Smooth muscle cell (in vitro differentiated cells): ENCODE measurements around the gene MOV10L1. TPM values are rescaled to one million over a fixed set of nuclear protein-coding genes. Genes with fewer than 3 reads are reported as not detected.

ENCODE experiments used
- DNase-seq: peaks from one replicate; lab custom pipeline; 2025; ENCODE audit not compliant: unreplicated experiment; lab: John Stamatoyannopoulos, UW
- H2AFZ ChIP-seq: fragments of 200-600 bp; sonication (generic); 2 replicates; pipeline ENCODE4 v1.6.0; 2016; ENCODE audit warnings: antibody characterized with exemption, low read depth, mild to moderate bottlenecking
- H3F3A ChIP-seq: fragments of 200-600 bp; sonication (generic); 2 replicates; pipeline ENCODE4 v1.6.0; 2017; ENCODE audit warnings: antibody characterized with exemption, low read depth
- H3K27ac ChIP-seq: fragments of 200-600 bp; sonication (generic); 2 replicates; pipeline ENCODE4 v1.5.1; 2016; ENCODE audit warnings: low read depth, mild to moderate bottlenecking
- H3K27me3 ChIP-seq: fragments of 200-600 bp; sonication (generic); 2 replicates; pipeline ENCODE4 v1.6.1; 2016; ENCODE audit warnings: low read depth, mild to moderate bottlenecking
- H3K36me3 ChIP-seq: fragments of 200-600 bp; sonication (generic); 2 replicates; pipeline ENCODE4 v1.5.1; 2016; ENCODE audit warnings: low read depth
- H3K4me1 ChIP-seq: fragments of 200-600 bp; sonication (generic); 2 replicates; pipeline ENCODE4 v1.5.1; 2016; ENCODE audit warnings: low read depth
- H3K4me2 ChIP-seq: fragments of 200-600 bp; sonication (generic); 2 replicates; pipeline ENCODE4 v1.6.0; 2016; ENCODE audit warnings: mild to moderate bottlenecking
- H3K4me3 ChIP-seq: fragments of 200-600 bp; sonication (generic); 2 replicates; pipeline ENCODE4 v1.5.1; 2016; ENCODE audit warnings: mild to moderate bottlenecking
- H3K79me2 ChIP-seq: fragments of 200-600 bp; sonication (generic); 2 replicates; pipeline ENCODE4 v1.6.0; 2016; ENCODE audit warnings: low read depth, mild to moderate bottlenecking
- H3K9ac ChIP-seq: fragments of 200-600 bp; sonication (generic); 2 replicates; pipeline ENCODE4 v1.6.0; 2016; ENCODE audit warnings: low read depth
- H3K9me3 ChIP-seq: fragments of 200-600 bp; sonication (generic); replicated peaks from 2 replicates; pipeline ENCODE4 v1.5.1; 2016; ENCODE audit warnings: low read depth
- H4K20me1 ChIP-seq: fragments of 200-600 bp; sonication (generic); 2 replicates; pipeline ENCODE4 v1.6.0; 2016; ENCODE audit warnings: low read depth
- WGBS: methylation state at CpG from one replicate; pipeline ENCODE4 v1.1.7; 2016; ENCODE audit warnings: low lambda C conversion rate; 5-methylcytosine and 5-hydroxymethylcytosine counted together
- polyA plus RNA-seq: library from polyadenylated mRNA; unstranded; fragments of >200 nt; fragmentation: Nextera tagmentation; extraction: Ambion mirVana; gene quantifications from 2 replicates; pipeline ENCODE4 v1.2.1, GENCODE V29; 2016
- total RNA-seq: library from RNA; depleted of rRNA; stranded (reverse); fragments of >200 nt; gene quantifications from 2 replicates; pipeline ENCODE4 v1.2.3, GENCODE V29; 2014
- TF ChIP-seq, protein P1 (sequence below): fragments of 200-600 bp; sonication (generic); IDR thresholded peaks from 2 replicates; pipeline ENCODE4 v1.5.1; 2017; ENCODE audit warnings: borderline replicate concordance, mild to moderate bottlenecking, antibody characterized with exemption; ENCODE audit not compliant: insufficient read depth, poor library complexity, severe bottlenecking

Gene MOV10L1
- total and polyA plus RNA-seq, 2 experiments from 2014 or later, result 0.10 to 0.85 TPM

- TF ChIP-seq, protein P1, sequence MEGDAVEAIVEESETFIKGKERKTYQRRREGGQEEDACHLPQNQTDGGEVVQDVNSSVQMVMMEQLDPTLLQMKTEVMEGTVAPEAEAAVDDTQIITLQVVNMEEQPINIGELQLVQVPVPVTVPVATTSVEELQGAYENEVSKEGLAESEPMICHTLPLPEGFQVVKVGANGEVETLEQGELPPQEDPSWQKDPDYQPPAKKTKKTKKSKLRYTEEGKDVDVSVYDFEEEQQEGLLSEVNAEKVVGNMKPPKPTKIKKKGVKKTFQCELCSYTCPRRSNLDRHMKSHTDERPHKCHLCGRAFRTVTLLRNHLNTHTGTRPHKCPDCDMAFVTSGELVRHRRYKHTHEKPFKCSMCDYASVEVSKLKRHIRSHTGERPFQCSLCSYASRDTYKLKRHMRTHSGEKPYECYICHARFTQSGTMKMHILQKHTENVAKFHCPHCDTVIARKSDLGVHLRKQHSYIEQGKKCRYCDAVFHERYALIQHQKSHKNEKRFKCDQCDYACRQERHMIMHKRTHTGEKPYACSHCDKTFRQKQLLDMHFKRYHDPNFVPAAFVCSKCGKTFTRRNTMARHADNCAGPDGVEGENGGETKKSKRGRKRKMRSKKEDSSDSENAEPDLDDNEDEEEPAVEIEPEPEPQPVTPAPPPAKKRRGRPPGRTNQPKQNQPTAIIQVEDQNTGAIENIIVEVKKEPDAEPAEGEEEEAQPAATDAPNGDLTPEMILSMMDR, result no peak
- Histone ChIP-seq H3K4me3 (no peak overlapping the region), H2AFZ (peak overlapping the region; percentile 79), H3K4me1 (peaks cover 16% of the 10 kb centered on the region), H3K27ac (peak overlapping the region; percentile 92), H3K9me3 (no peaks in the 10 kb centered on the region), H3K27me3 (no peaks in the 10 kb centered on the region), H4K20me1 (no peaks in the 10 kb centered on the region), H3K4me2 (peak overlapping the region; percentile 55), H3K9ac (peak overlapping the region; percentile 57), H3F3A (no peaks in the 10 kb centered on the region), H3K79me2 (no peaks in the 10 kb centered on the region), H3K36me3 (no peaks in the 10 kb centered on the region)
- no peak for DNase-seq
- 66% methylated on average over 24 of the region's 28 CpGs for WGBS
Observed at GRCh38 chr22:50112151-50113118, 22.6 kb downstream of the MOV10L1 start.

DNA sequence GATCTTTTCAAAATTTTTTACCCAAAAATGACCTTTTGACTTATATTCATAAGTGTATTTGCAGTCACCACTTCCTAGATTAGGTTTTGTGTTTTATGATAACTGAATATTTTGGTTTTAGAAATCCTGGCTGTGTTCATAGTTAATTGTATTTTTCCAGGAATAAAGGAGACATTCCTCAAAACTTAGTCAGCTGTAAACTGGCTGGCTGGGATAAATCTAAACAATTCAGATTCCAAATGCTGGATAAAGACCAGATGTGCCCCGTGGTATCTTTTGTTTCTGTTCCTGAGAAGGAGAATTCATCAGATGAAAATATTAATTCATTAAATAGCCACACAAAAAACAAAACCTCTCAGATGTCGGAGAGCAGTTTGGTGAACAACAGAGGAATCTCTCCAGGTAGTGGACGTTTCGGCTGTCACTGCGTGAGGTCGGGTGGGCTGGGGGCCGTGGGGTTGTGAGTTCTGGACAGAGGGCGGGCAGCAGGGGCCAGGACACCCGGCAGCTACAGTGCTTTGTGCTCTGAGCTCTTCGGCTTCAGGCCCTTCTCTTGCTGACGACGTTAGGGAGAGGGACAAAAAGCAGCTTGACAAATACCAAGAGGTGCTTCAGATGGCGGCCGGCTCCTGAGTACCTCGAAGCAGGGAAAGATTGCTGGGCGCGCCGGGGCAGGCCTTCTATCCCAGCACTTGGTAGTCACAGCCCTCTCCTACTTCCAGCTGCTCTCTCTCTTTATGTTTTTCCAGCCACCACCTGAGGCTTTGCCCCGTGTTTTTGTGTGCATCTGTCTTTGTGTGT lies 24.6 kb downstream of the MOV10L1 start:
- peaks cover 1% of the 10 kb centered on the region for H3F3A ChIP-seq
- H3K79me2 ChIP-seq, result no peaks in the 10 kb centered on the region
- DNase-seq, result no peak
- peaks cover 16% of the 10 kb centered on the region for H3K4me1 ChIP-seq
- no peaks in the 10 kb centered on the region for H3K9me3 ChIP-seq
- TF ChIP-seq, protein P1, result no peak
- peak overlapping the region; percentile 61 for H2AFZ ChIP-seq
- H4K20me1 ChIP-seq, result no peaks in the 10 kb centered on the region
- WGBS, result 52% methylated on average over 19 of the region's 19 CpGs
- peak overlapping the region; percentile 30 for H3K4me3 ChIP-seq
- H3K27me3 ChIP-seq, result no peaks in the 10 kb centered on the region
- H3K4me2 ChIP-seq, result peak overlapping the region; percentile 77
- no peaks in the 10 kb centered on the region for H3K36me3 ChIP-seq
- H3K27ac ChIP-seq, result peak overlapping the region; percentile 92
- peak overlapping the region; percentile 78 for H3K9ac ChIP-seq

DNA sequence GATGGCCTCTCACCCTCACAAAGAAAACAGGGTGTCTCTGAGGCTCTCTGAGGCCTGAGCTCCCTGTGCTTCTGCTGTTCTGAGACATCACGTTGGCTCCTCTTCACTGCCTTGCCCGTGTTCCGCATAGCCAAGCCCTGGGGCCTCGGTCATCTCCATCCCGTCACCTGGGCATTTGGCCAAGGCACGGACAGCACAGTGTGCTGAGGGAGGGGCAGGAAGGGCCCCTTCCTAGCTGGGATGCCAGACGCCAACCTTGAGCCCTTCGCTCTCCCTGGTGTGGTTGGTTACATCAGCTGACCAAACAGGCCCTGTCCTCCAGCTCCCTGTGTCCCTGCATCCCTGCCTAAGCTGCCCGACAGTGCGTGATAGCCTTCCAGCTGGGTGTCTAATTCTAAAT lies 25.9 kb downstream of the MOV10L1 start:
- DNase-seq, result no peak
- no peak overlapping the region for H2AFZ ChIP-seq
- 79% methylated on average over 10 of the region's 10 CpGs for WGBS
- H3K4me3 ChIP-seq, result no peak overlapping the region
- H3K9me3 ChIP-seq, result no peaks in the 10 kb centered on the region
- TF ChIP-seq, protein P1, result no peak
- peaks cover 16% of the 10 kb centered on the region for H3K4me1 ChIP-seq
- peak overlapping the region; percentile 29 for H3K27ac ChIP-seq
- H3K79me2 ChIP-seq, result no peaks in the 10 kb centered on the region
- no peaks in the 10 kb centered on the region for H4K20me1 ChIP-seq
- H3F3A ChIP-seq, result peaks cover 3% of the 10 kb centered on the region
- no peak overlapping the region for H3K9ac ChIP-seq
- no peaks in the 10 kb centered on the region for H3K27me3 ChIP-seq
- H3K36me3 ChIP-seq, result no peaks in the 10 kb centered on the region
- H3K4me2 ChIP-seq, result no peak overlapping the region
